Vagina (tissue), 2 donors: ENCODE results near the gene SURF4. TPM values are rescaled to one million over a fixed set of nuclear protein-coding genes. Genes with fewer than 3 reads are reported as not detected.

ENCODE experiments used
- DNase-seq, 2 donors: peaks; one replicate each; pipeline ENCODE4 v3.0.0-alpha.2; 2017; ENCODE audit errors: extremely low spot score in 2 of 2
- H3K27ac ChIP-seq: fragments of 200-600 bp; sonication (generic); one replicate; pipeline ENCODE4 v1.5.1; 2019
- H3K27me3 ChIP-seq: fragments of 200-600 bp; sonication (generic); one replicate; pipeline ENCODE4 v1.5.1; 2019
- H3K36me3 ChIP-seq, 2 donors: fragments of 200-600 bp; sonication (generic); one replicate each; pipeline ENCODE4 v1.5.1; 2017 to 2019
- H3K4me1 ChIP-seq: fragments of 200-600 bp; sonication (generic); one replicate; pipeline ENCODE4 v1.5.1; 2019
- H3K4me3 ChIP-seq, 2 donors: fragments of 200-600 bp; sonication (generic); 1 replicate in 1 of 2; 2 replicates in 1 of 2; pipeline ENCODE4 v1.5.1; 2016 to 2019
- H3K9me3 ChIP-seq: fragments of 200-600 bp; sonication (generic); one replicate; pipeline ENCODE4 v1.5.1; 2019
- POLR2A ChIP-seq, 2 donors: fragments of 450-650 bp; IDR thresholded peaks; one replicate each; pipeline ENCODE4 v1.6.1; 2017; ENCODE audit warnings: antibody characterized with exemption in 2 of 2, mild to moderate bottlenecking in 2 of 2, moderate library complexity in 2 of 2
- POLR2AphosphoS5 ChIP-seq, 2 donors: sonication (generic); formaldehyde crosslinking; IDR thresholded peaks; one replicate each; pipeline ENCODE4 v1.9.0; 2017; ENCODE audit warnings: antibody characterized with exemption in 2 of 2, mild to moderate bottlenecking in 2 of 2, low read depth in 1 of 2; ENCODE audit not compliant: insufficient read depth in 1 of 2
- intact Hi-C: fragments of 100-400 bp; cut with DNase I; formaldehyde crosslinking; loops from one replicate; pipeline ENCODE4 v1.15.1; 2023
- total RNA-seq: library from RNA; depleted of rRNA; stranded (reverse); fragments of >200 nt; gene quantifications from one replicate; pipeline ENCODE4 v1.2.3, GENCODE V29; 2016
- TF ChIP-seq, protein P1 (sequence below), 3 experiments: fragments of 450-650 bp in 2 of 3; fragments of 200-600 bp in 1 of 3; sonication (generic) in 1 of 3; IDR thresholded peaks; one replicate each; pipeline ENCODE4 v1.5.1; 2017 to 2019; ENCODE audit warnings: antibody characterized with exemption in 3 of 3, mild to moderate bottlenecking in 2 of 3, moderate library complexity in 2 of 3

The SURF4 gene
- total RNA-seq, 1 donor from 2014 or later: 112 TPM

DNA sequence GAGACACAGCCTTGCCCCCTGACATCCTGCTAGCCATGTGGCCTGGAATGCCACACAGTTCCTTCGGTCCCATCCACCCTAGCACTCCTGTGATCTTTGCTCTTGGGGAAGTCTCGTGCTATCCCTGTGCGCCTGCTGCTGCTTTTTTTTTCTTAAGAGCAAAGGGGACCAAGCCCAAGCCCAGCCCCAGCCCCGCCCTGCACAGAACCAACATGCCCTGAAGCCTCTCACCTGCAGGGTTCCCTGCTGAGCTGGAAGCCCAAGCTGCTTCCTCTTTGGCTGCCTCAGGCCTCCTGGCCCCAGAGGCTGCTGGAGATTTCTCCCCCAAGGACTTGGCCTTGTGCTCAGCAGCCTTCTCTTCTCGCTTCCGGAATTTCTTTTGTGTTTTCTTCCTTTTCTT is 41.7 kb downstream of the SURF4 start:
- no peaks in the 10 kb centered on the region for H3K9me3 ChIP-seq
- H3K27me3 ChIP-seq: no peaks in the 10 kb centered on the region
- no peak for DNase-seq
- H3K4me3 ChIP-seq: no peak overlapping the region
- TF ChIP-seq POLR2AphosphoS5 (IDR thresholded peaks at IDR 0.05; ENCODE audit: insufficient read depth in 1 of 2, low read depth in 1 of 2) (no peak), POLR2A (IDR thresholded peaks at IDR 0.05) (no peak)
- TF ChIP-seq, protein P1, sequence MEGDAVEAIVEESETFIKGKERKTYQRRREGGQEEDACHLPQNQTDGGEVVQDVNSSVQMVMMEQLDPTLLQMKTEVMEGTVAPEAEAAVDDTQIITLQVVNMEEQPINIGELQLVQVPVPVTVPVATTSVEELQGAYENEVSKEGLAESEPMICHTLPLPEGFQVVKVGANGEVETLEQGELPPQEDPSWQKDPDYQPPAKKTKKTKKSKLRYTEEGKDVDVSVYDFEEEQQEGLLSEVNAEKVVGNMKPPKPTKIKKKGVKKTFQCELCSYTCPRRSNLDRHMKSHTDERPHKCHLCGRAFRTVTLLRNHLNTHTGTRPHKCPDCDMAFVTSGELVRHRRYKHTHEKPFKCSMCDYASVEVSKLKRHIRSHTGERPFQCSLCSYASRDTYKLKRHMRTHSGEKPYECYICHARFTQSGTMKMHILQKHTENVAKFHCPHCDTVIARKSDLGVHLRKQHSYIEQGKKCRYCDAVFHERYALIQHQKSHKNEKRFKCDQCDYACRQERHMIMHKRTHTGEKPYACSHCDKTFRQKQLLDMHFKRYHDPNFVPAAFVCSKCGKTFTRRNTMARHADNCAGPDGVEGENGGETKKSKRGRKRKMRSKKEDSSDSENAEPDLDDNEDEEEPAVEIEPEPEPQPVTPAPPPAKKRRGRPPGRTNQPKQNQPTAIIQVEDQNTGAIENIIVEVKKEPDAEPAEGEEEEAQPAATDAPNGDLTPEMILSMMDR (IDR thresholded peaks at IDR 0.05): no peak
- no peak overlapping the region for H3K27ac ChIP-seq
- H3K36me3 ChIP-seq: peaks cover 0 to 38% of the 10 kb centered on the region in 2 donors
- intact Hi-C loops: no loop called here
- peaks cover 31% of the 10 kb centered on the region for H3K4me1 ChIP-seq

- Histone ChIP-seq H3K9me3 (no peaks in the 10 kb centered on the region), H3K4me1 (peaks cover 31% of the 10 kb centered on the region), H3K36me3 (peaks cover 0 to 38% of the 10 kb centered on the region in 2 donors), H3K4me3 (no peak overlapping the region), H3K27me3 (no peaks in the 10 kb centered on the region), H3K27ac (no peak overlapping the region)
- no peak for DNase-seq
- TF ChIP-seq, protein P1 (IDR thresholded peaks at IDR 0.05): no peak
- no peak for TF ChIP-seq POLR2A (IDR thresholded peaks at IDR 0.05)
- TF ChIP-seq POLR2AphosphoS5 (IDR thresholded peaks at IDR 0.05; ENCODE audit: insufficient read depth in 1 of 2, low read depth in 1 of 2): no peak
- intact Hi-C loops: no loop called here
These were observed 42.3 kb downstream of the SURF4 start for GRCh38 chr9:133333566-133333965.

- no peak overlapping the region for H3K27ac ChIP-seq
- DNase-seq: no peak
- TF ChIP-seq POLR2A (IDR thresholded peaks at IDR 0.05) (no peak), POLR2AphosphoS5 (IDR thresholded peaks at IDR 0.05; ENCODE audit: insufficient read depth in 1 of 2, low read depth in 1 of 2) (no peak)
- TF ChIP-seq, protein P1 (IDR thresholded peaks at IDR 0.05): no peak
These were observed 42.8 kb downstream of the SURF4 start for GRCh38 chr9:133333011-133333410.

GRCh38 chr9:133332381-133332730 is 43.5 kb downstream of the SURF4 start:
- intact Hi-C loops: no loop called here
- Histone ChIP-seq H3K27me3 (no peaks in the 10 kb centered on the region), H3K36me3 (peaks cover 0 to 38% of the 10 kb centered on the region in 2 donors), H3K4me3 (no peak overlapping the region), H3K4me1 (peaks cover 31% of the 10 kb centered on the region), H3K27ac (no peak overlapping the region), H3K9me3 (no peaks in the 10 kb centered on the region)
- TF ChIP-seq, protein P1 (IDR thresholded peaks at IDR 0.05): no peak
- no peak for TF ChIP-seq POLR2AphosphoS5 (IDR thresholded peaks at IDR 0.05; ENCODE audit: insufficient read depth in 1 of 2, low read depth in 1 of 2)
- TF ChIP-seq POLR2A (IDR thresholded peaks at IDR 0.05): no peak
- DNase-seq: no peak

More at GRCh38 chr9:133333011-133333410, 42.8 kb downstream of the SURF4 start:
- Histone ChIP-seq H3K27me3 (no peaks in the 10 kb centered on the region), H3K36me3 (peaks cover 0 to 38% of the 10 kb centered on the region in 2 donors), H3K4me3 (no peak overlapping the region), H3K4me1 (peaks cover 31% of the 10 kb centered on the region), H3K9me3 (no peaks in the 10 kb centered on the region)
- intact Hi-C loops: no loop called here

GRCh38 chr9:133331641-133332380 is 44.0 kb downstream of the SURF4 start:
- peaks cover 0 to 38% of the 10 kb centered on the region in 2 donors for H3K36me3 ChIP-seq
- intact Hi-C loops: no loop called here
- H3K27ac ChIP-seq: no peak overlapping the region
- H3K27me3 ChIP-seq: no peaks in the 10 kb centered on the region
- TF ChIP-seq, protein P1 (IDR thresholded peaks at IDR 0.05): no peak
- TF ChIP-seq POLR2A (IDR thresholded peaks at IDR 0.05) (no peak), POLR2AphosphoS5 (IDR thresholded peaks at IDR 0.05; ENCODE audit: insufficient read depth in 1 of 2, low read depth in 1 of 2) (no peak)
- peaks cover 30% of the 10 kb centered on the region for H3K4me1 ChIP-seq
- H3K9me3 ChIP-seq: no peaks in the 10 kb centered on the region
- no peak for DNase-seq
- no peak overlapping the region for H3K4me3 ChIP-seq
